Middle frontal gyrus (tissue), 1 donor: ENCODE data around the gene SGCG.
"Not testable (repeated sequence)": the region's sequence is repeated elsewhere in the genome, so short reads cannot be mapped to it uniquely, and the experiment has no call there.

Experiments
- DNase-seq: peaks from one replicate; pipeline ENCODE4 v3.0.0-alpha.2; 2015; ENCODE audit warnings: low spot score; ENCODE audit errors: extremely low spot score

Gene SGCG, protein sequence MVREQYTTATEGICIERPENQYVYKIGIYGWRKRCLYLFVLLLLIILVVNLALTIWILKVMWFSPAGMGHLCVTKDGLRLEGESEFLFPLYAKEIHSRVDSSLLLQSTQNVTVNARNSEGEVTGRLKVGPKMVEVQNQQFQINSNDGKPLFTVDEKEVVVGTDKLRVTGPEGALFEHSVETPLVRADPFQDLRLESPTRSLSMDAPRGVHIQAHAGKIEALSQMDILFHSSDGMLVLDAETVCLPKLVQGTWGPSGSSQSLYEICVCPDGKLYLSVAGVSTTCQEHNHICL

DNA sequence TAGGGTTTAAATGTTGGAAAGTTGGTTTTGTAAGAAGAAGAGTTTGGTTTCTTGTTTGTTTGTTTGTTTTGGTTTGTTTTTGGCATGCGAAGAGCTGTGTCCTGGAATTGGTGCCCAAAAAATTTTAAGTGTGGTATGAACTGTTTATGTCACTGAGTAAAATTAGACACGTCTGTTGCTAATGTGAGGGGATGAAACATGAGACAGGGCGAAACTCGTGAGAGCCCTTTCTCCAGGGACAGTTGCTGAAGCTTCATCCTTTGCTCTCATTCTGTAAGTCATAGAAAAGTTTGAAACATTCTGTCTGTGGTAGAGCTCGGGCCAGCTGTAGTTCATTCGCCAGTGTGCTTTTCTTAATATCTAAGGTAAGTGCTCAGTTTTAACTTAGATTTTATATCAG is at the start of gene SGCG:
SGCG (plus strand) TSS at position 269 of the 400 bp plus-strand sequence. CDS start 22,716 bp downstream, outside the sequence.
- no peak for DNase-seq

DNA sequence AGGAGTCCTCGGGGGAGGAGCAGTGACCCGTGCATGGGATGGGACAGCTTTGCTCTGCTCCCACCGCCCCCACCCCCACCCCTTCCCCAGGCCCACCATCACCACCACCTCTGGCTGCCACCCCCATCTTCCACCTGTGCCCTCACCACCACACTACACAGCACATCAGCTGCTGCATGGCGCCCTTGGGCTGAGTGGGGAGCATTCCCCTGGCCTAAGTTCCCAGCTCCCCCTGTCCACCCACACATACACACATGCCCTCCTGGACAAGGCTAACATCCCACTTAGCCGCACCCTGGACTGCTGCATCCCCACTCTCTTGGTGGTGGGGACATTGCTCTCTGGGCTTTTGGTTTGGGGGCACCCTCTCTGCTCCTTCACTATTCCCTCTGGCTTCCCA is 46.2 kb upstream of the SGCG start:
- DNase-seq, result no peak

DNA sequence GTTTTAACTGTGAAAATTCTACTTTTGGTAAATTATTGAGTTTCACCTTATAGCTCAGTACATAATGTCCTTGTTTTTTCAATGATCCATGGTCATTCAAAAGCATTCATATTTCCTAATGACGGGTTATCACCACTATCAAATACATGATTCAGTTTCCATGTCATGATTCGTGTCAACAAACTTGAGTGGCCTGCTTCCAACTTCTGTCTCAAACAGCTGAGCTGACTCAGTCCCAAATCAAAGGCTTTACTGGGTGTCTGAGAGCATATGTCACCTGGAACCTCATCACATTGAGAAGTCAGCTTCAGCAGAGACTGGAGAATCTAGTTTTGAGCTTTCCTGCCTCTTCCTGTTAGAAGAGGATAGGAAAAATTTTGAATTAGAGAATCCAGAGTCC is 40.3 kb upstream of the SGCG start:
- DNase-seq, result no peak

DNA sequence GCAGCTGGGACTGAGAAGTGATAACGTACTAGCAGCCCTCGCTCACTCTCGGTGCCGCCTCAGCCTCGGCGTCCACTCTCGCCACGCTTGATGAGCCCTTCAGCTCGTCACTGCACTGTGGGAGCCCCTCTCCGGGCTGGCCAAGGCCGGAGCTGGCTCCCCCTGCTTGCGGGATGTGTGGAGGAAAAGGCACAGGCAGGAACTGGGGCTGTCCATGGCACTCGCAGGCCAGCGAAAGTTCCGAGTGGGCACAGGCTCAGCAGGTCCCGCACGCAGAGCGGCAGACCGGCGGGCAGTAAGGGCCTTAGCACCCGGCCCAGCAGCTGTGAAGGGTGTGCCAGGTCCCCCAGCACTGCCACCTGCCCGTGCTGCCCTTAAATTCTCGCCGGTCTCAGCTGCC is 38.8 kb upstream of the SGCG start:
- no peak for DNase-seq

DNA sequence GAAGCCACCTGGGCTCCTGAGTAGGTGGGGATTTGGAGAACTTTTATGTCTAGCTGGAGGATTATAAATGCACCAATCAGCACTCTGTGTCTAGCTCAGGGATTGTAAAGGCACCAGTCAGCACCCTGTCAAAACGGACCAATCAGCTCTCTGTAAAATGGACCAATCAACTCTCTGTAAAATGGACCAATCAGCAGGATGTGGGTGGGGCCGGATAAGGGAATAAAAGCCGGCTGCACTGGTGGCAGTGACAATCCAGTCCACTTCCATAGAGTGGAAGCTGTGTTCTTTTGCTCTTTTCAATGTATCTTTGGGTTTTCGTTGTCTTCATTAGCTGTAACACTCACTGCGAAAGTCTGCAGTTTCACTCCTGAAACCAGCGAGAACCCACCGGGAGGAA is 38.2 kb upstream of the SGCG start:
- not testable (repeated sequence) for DNase-seq

DNA sequence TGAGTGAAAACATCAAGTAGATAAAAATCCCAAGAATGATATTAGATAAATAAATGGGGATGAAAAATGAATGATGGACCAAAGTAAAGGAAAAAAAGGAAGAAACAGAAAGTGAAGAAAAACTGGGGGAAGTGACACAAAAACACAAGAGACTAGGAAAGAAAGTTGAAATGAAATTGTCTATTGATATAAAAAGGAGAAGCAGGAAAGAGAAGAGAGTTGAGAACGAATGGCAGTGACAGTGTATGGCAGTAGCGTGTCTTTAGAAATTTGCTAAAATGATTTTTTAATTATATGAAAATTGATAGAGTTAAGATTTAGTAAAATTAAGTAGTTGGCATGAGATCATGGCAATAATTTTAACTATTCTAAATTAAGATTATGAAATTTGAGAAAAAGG is 36.3 kb upstream of the SGCG start:
- no peak for DNase-seq

DNA sequence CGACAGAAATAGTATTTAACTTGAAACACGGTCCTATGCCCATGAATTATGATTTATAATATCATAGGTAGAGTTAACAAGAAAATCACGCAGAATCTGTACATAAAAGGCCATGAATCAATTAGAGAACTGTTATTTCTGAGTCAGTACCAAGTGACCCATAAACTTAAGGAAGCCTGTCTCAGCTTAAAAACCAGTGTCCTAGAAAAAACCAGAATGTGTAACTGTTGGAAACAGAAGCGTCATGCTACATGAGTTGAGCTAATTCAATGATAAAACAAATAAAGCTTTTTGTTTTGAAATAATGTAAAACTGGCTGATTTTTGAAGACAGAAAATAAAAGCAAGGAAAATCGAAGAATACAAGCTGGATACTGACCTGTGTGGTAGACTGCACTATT is 34.8 kb upstream of the SGCG start:
- DNase-seq, result no peak

DNA sequence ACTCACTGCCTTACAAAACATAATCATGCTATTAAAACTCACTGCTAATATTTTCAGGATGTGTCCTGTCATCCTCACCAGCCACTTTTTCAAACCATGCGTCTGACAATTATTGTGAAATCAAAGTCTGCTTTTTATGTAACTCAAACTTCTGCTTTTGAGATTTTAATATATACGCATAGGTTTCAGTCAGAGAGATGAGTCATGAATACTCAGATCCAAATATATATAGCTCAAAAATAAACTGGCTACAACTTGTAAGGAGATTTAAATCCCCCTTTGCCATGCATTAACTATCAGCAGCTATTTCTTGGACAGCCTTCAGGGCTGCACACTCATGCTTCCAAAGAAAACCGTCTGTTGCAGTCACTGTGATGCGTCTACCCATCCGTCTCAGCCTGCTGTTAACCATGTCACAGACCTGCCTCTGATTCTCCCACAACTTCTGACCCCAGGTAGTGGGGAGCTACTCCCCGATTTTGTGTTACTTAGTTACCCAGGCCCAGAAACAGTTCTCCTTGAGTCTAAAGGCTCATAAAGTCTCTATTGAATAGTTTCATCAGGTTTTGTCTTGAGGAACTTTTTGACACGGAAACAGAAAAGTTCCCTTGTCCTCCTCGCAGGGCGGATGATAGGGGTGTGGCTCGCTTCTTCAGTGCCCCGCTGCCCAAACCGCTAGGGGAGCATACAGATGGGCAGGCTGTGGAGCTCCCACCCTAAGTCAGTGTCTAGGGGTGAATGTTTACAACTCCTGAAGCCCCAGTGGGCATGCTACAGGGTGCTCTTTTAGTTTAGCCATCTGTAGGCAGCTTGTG is 33.8 kb upstream of the SGCG start:
- DNase-seq, result peak; percentile 23

DNA sequence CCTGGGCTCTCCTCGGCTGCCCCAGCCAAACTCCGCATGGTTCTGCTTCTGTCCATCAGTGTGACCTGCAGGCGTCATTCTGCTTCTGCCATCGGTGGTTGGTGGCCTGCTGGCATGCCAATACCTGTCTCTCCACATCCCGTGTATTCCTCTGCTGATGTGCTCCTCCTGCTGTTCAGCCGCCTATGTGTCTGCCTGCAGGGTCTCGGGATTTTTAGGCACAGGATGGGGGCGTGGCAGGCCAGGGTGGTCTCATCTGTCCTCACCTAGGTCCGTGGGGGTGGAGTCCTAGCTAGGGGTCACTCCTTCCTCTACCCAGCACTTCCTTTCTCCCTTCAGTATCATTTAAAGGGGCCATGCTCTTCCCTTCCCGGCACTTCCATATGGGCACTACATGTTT is 33.0 kb upstream of the SGCG start:
- DNase-seq, result no peak

DNA sequence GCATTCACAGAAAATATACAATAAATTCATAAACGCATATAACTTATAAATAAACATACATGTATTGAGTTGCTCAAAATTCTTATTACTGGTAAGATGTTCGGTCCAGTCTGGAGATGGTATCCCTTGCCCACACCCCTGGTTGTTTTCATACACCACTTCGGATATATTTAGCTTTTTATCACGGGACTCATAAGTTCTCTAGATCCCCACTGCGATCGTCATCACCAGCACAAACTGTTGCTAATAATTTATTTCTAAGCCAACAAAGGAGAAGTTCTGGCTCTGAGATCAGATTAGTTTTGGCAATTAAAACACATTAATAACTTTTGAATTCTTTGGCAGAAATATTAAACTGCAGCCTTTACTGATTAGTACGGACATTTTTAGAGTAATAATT is 23.0 kb upstream of the SGCG start:
- no peak for DNase-seq

DNA sequence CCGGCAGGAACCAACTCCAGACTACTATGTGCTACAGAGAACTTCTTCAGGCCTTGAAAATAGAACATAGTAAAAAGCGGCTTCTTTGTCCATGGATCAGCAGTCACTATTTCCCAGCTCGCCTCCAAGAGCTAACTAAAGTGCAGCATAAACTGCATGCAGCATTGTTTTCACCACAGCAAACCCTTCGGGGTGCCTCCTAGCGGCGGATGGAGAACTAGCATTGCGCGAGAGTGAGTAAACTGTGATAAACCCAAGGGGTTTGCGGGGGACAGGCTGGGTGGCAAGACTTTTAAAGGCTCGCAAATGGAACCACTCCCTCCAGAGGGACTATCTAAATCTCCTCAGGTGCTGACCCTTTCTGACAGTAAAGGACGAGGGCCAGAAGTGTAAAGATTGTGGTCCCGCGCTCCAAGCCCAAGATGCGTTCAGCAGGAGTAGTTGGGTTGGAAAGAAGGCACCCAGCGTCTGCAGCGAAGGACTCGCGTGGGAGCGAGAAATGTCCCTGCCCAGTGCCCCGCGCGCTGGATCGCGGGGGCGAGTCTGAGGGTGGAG is 21.5 kb upstream of the SGCG start:
- DNase-seq, result no peak

DNA sequence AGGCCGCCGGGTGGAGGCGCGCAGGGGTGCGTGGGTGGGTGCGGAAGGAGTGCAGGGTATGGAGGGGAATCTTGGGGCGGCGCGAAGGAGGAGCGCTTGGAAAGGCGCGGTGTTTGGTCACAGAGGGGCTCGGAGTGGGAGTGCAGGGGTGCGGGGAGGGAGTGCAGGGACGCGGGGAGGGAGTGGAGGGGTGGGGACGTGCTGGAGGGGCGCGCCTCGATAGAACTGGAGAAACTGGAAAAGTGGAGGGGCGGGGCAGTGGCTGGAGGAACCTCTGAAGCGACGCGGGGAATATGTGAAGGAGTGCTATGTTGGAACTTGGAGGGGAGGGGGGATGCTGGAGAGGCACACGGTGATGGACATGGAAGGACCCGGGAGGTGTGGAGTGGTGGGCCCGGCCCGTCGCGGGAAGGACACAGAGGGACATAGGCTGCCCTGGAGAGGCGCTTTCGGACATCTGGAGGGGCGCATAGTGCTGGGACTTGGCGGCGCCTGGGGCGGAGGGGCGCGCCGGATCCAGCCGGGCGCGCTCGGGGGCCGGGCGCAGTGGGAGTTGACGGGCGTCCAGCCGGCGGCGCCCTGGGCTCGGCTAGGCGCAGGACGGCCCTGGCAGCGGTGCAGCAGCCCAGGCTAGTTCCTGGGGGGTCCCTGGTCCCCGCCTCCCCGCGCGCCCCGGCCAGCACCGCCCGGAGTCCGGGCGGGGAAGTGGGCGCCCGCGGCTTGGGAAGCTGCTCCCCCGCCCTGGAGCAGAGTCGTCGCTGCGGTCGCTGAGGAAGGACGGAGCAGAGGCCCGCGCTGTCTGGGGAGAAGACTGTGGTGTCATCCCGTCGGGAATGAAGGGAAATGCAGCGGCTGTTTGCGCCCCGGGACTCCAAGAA is 20.8 kb upstream of the SGCG start:
- no peak for DNase-seq

DNA sequence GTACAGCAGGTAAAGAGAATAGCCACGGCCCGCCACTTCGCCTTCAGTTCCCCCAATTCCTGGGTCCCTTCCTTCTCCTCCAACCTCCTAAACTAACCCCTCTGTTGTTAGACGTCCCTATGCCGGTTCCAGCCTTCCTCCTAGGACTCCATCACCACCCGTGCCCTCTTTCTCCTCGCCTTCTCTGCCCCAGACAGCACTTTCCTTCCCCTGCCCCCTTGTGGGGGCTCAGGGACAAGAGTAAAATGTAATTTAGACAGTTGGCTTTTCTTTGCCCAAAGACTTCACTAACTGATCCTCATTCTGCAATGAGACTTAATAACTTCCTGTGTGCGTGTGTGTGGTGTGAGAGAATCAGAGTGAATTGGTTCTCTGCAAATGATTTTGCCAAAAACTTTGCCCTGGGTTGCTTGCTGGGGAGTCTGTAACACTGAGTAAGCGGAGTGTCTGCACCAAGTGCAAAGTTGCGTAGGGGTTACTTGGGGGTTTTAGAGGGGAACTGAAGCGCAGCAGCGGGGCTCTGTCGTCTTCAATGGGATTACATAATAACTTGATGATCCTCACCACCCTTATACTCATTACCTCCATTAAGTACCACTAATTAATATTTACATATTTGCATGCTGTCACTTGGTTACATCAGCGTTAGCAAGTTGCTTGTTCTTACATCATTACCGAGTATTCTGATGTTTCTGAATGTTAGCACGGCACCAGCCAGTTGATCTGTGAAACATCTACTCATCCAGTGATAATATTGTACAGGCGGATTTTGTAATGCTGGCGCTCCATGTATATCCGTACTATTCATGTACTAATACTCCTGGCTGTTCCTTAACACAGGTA is 19.9 kb upstream of the SGCG start:
- DNase-seq, result no peak

DNA sequence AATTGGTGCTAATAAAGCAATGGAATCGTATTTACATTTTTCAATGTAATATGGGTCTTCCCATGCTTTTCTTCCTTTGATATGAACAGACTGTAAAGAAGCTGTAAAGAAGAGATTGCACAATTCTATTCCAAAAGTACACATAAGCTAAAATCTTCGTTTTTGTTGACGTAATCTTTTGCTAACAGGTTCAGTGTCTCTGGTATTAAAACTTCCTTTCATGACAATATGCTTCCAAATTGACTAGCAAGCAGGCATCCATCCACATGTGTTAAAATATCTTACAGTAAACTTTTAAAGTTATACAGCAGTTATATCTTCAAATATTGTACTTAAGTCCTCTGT is 19.3 kb upstream of the SGCG start:
- no peak for DNase-seq

DNA sequence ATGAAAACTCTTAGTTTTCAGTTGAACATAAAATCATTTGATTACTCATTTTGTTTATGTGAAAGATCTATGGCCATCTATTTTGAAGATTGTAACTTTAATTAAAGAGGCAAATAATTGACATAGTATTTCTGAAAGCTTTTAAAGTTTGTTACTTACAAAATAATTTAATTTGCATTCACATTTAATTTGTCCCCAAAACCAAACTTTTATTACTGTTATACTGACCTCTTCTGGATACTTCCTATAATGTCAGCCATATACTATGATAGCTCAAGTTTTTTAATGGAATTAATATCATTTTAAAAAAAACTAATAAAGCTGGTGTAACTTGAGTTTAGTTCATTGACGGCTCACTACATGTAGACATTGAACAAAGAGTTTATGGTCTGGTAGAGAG is 4.9 kb upstream of the SGCG start:
- no peak for DNase-seq

DNA sequence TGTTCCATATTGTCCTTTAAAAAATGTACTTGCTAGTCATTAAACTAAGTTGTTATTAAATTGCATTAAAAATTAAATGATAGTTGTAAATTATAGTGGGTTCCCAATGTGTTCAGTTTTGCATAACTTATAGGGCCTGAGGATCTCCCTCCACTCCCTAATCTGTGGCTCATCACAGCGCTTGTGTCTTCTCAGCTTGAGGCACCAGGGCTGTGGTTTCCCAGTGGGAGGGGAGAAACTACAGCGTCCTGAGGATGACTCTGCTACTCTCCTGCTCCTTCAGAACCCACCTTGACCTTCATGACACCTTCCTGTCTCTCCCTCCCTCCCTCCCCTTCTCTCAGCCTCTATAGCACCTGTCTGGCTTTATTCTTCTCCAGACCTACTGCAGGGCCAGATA is 1.4 kb downstream of the SGCG start:
- DNase-seq, result no peak

DNA sequence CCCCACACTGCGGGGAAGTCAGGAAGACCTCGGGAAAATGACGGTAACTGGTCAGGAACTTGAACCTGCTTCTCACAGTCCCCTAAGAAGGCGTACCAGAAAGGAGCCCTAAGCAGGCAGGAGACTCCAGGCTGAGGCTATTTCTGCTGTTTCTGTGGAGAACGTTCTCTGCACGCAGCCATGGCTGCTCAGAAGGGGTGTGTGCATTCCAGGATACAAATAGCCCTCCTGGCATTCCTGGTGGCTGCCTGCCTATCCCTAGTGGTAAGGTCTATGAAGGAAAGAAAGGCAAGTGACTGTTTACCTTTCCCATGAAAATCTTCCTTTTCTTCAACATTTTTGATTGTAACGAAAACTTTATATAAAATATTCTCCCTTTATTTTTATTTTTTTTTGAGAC is 2.5 kb downstream of the SGCG start:
- no peak for DNase-seq

DNA sequence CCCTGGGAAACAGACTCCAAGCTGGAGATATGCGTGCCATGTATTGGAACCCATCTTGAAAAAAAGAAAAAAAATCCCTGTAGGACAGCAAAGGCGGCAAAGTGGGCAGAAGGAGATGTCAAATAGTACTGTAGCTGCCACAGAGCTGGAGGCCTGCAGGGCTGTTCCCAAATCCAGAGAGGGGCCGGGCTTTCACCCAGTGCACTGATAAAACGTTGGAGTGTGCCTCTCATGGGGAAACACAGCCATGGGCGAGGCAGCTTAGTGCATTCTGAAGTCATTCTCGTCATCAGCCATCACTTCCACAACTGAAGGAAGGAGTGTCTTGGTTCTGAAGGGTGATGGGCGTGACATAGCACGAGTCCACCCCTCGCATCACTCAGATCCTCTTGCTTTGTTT is 4.8 kb downstream of the SGCG start:
- DNase-seq, result no peak

DNA sequence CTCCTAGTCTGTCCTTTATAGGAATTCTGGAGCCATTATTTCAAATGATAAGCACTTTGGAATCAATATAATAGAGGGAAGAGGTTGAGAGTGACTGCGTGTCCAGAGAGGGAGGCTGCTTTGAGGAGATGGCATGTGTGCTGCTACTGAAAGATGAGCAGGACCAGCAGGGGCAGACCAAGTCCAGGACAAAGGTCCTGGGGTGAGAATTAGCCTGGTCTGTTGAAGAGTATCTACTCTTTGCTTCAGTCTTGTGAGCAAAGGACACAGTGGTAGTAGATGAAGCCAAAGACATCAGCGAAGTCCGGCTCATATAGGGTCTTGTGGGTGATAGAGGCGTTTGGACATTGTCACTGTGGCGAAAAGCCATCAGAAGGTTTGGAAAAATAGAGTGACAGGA is 21.1 kb downstream of the SGCG start:
- DNase-seq, result no peak

DNA sequence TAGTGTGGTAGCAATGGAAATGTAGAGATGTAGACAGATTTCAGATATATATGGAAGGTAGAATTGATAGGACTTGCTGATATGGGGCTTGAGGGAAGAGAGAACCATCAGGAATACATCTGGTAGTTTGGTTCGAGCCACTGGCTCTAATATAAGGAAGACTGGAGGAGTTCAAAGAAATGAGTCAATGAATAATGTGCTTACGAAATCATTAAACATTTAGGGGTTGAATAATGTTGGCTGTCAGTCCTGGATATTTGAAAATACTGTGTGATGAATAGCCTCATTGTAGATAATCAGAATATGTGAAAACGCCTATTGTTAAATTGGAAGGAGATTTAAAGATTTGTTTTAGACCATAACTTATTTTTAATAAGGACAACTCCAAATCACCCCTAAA is 21.6 kb downstream of the SGCG start:
- DNase-seq, result no peak

DNA sequence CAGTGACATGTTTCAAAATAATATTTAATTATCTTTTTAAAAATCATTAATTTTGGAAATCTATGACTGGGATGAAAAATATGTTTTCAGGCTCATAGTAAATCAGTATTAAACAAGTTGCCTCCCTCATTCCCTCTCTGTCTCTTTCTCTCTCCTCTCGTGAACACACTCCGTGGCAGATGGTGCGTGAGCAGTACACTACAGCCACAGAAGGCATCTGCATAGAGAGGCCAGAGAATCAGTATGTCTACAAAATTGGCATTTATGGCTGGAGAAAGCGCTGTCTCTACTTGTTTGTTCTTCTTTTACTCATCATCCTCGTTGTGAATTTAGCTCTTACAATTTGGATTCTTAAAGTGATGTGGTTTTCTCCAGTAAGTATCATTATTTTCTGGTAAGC is 22.7 kb downstream of the SGCG start:
- peak; percentile 6 for DNase-seq
